ENCODE measurements around the gene OSTM1.
"Not testable (repeated sequence)": the region's sequence is repeated elsewhere in the genome, so short reads cannot be mapped to it uniquely, and the experiment has no call there.

OSTM1 gene

DNA sequence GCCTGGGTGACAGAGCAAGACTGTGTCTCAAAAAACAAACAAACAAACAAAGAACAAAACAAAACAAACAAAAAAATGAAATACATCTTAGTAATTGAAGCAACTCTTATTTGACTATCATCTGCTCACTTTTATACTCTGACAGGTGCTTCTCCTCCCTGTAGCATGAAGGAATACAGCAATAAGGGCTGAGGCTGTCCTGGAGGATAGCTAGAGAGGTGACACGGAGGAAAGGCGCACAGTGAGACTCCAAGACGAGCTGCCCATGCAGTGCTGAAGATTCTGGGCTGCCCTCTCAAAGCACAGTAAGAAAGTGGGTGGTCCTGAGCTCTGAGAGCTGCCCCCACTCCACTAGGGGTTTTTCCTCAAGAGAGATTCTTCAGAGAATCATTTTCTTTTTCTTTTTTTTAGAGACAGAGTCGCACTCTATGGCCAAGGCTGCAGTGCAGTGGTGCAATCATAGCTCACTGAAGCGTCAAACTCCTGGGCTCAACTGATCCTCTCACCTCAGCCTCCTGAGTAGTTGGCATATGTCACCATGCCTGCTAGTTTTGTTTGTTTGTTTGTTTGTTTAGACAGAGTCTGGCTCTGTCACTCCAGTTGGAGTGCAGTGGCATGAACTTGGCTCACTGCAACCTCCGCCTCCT, 50.0 kb downstream of the OSTM1 start:
- no peak for DNase-seq (ENCODE audit: low spot score)

DNA sequence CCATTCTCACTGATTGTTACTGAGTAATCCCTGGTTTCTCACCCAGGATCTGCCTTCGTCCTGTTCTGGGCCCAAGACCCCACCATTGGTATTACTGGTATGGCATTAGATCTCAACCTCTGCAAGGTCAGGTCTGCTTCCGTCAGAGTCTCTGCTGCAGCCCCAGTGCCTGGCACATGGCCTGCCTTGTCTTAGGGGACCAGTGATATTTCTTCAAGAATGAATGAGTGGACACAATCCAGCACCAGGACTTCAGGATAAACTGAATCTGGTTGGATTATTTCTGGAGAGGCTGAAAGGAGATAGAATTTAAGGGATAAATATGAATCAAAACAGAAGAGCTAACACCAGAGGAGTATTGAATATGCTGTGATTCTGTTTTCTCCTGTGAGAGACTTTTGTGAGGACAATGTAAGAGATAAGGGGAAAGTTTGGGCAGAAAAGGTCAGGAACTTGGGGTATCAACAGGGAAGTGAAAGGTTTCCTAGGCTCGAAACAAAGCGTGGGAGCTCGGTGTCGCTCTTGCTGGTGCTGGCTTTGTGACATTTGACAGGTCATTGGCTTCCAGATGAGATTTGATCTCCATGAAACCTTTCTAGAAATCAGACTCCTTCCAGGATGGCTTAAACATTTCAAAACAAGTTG, 53.9 kb downstream of the OSTM1 start:
- no peak for DNase-seq (ENCODE audit: low spot score)

DNA sequence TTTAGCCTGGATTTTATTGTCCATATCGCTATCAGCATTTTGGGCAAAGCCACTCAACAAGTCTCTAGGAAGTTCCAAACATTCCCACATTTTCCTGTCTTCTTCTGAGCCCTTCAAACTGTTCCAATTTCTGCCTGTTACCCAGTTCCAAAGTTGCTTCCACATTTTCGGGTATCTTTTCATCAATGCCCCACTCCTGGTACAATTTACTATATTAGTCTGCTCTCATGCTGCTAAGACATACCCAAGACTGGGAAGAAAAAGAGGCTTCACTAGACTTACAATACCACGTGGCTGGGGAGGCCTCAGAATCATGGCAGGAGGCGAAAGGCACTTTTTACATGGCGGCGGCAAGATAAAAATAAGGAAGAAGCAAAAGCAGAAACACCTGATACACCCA, 58.3 kb downstream of the OSTM1 start:
- DNase-seq (ENCODE audit: low spot score) = not testable (repeated sequence)

DNA sequence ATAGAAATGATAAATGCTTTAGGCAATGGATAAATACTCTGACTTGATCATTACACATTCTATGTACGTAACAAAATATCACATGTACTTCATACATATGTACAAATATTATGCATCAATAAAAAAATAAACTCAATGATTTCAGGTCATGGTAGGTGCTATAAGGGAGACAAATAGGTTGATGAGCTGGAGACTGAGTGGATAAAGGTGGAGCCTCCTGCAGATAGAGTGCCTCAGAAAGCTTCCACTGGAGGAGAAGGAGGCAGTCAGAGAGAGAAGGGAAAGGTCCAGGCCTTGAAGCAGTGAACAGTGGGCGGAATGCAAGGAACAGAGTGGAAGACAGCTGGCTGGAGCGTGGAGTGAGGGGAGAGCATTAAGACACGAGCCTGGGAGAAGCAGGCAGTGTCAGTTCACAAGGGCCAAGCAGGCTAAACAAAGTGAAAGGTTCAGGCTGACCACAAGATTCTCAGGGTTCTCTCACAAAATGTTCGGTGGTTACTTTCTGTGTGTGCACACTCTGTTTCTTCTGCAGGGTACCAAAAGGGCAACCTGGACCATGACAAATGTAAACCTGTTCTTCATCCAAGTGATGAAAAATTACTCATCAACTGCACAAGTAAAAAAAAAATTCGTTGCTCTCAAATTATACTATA, 60.6 kb downstream of the OSTM1 start:
- DNase-seq (ENCODE audit: low spot score) = no peak

DNA sequence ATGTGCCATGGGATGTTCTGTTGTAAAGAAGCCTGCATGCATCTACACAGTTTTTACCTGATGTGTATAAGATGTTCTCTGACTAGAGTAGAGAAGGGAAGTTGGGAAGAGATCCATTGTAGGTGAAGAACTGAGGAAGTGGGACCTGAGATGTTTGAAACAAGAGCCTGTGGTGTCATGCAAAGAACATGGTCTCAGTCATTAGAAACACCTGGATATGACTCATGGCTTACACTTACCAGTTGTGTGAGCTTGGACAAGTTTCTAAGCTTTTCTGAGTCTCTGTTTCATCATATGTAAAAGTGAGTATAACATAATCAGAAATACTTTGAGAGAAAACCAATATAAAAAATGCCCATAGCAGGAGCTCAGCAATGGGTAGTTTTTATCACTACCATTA, 64.6 kb downstream of the OSTM1 start:
- no peak for DNase-seq (ENCODE audit: low spot score)

DNA sequence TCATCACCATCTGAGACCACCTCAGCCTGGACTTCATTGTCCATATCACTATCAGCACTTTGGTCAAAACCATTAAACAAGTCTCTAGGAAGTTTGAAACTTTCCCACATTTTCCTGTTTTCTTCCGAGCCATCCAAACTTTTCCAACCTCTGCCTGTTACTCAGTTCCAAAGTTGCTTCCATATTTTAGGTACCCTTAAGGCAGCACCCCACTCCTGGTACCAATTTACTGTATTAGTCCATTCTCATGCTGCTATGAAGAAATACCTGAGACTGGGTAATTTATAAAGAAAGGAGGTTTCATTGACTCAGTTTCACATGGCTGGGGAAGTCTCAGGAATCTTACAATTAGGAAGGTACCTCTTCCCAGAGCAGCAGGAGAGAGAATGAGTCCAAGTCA, 65.3 kb downstream of the OSTM1 start:
- not testable (repeated sequence) for DNase-seq (ENCODE audit: low spot score)

DNA sequence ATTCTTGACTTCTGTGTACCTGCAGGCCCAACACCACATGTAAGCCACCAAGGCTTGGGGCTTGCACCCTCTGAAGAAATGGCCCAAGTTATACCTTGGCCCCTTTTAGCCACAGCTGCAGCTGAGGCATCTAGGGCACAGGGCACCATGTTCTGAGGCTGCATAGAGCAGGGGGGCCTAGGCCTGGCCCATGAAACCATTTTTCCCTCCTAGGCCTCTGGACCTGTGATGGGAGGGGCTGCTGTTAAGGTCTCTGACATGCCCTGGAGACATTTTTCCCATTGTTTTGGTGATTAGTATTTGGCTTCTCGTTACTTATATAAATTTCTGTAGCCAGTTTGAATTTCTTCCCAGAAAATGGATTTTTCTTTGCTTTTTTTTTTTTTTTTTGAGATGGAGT, 66.2 kb downstream of the OSTM1 start:
- DNase-seq (ENCODE audit: low spot score) = no peak

DNA sequence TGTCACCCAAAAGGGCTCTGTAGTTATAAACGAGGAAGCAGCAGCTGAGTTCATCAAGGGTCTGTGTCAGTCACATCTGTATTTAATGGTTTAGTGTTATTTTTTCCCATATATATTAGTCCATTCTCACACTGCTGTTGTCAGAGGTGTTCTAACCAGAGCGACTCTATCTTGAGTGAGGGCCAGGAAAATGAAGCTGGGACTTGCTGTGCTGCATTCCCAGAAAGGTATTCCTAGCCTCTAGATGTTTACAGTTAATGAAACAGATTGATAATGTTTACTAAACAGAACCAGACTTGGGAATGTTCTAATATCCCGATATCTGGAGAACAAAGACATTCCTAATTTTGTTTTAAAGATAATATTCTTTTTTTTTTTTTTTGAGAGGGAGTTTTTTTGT, 68.6 kb downstream of the OSTM1 start:
- no peak for DNase-seq (ENCODE audit: low spot score)

DNA sequence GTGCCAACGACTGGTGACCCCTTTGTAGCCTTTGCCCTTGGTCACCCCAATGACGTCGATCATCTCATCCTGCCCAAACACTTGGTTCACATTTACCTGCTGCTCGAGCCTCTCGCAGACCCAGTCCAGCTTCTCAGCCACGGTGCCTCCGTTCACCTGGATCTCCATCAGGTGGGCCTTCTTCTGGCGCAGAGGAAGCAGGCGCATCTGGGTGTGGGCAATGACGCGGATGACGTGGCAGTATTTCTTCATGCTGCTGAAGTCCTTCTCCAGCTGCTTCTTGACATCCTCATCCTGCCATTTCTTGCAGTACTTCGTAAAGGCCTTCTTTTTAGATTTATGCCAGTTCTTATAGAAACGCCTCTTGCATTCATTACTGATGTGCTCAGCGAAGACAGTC, 69.7 kb downstream of the OSTM1 start:
- DNase-seq (ENCODE audit: low spot score) = no peak

DNA sequence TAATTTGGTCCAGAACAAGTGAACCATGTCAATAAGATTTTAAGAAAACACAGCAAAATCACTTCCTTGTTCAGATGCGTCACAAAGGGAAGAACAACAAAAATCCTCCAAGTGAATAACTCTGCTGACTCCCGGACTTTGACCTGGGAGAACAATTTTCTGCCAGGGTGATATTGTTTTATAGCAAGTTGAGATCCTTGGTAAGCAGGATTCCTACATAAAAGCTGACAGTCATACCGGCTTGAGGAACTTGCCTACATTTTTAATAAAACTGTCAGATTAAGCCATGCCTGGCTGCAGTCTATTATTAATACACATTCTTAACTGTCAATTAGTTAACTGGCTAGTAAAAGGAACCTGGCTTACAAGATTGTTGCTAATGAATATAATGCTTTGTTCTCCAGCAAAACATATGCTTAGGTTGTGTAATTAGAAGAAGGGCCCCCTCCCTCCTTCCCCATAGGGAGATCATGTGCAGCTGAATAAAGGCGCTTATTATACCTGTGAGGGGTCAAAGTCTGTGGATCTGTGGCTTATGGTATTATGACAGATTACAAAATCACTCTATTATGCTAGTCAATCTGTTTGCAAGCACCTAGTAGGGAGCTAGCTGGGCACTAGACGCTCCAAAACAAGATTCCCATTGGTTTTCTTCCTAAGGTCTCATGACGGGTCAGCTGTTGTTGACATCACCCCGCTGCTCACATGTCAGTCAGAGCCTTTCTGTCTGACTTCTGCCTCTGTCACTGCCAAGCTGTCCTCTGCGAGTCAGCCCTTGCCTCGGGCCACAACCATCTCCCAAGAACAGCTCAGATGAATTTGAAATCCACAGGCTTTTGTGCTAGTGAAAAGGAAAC, 71.9 kb downstream of the OSTM1 start:
- no peak for DNase-seq (ENCODE audit: low spot score)

DNA sequence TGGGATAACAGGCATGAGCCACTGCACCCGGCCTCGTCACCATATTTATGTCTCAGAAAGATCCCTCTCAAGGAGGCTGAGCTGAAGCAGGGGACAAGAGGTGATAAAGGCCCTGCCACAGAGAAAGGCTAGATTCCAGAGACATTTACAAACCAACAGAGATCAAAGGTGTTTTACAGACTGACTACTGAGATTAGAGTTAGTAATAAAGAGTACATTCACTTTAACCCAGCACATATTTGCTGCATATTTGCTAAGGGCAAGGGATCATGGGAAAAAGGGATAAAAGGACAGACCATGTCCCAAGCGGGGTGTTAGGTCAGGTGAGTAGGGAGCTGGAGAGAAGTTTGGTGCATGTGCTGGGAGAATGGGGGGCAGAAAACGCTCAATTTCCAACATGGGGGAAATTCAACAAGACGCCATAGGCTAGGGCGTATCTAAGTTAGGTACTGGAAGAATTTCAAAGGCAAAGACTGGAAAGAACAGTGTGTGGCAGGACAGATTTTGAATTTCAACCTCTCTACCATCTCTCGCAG, 72.8 kb downstream of the OSTM1 start:
- DNase-seq (ENCODE audit: low spot score) = no peak

DNA sequence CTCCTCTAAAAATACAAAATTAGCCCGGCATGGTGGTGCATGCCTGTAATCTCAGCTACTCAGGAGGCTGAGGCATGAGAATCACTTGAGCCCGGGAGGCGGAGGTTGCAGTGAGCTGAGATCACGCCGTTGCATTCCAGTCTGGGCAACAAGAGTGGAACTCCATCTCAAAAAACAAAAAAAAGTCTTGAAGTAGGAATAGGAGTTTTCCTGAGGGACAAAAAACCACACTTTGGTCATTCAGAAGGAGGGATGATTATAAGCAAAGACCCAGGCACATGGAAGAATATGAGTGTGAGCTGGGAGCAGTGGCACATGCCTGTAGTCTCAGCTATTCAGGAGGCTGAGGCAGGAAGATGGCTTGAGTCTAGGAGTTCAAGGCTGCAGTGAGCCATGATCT, 74.3 kb downstream of the OSTM1 start:
- DNase-seq (ENCODE audit: low spot score) = not testable (repeated sequence)

DNA sequence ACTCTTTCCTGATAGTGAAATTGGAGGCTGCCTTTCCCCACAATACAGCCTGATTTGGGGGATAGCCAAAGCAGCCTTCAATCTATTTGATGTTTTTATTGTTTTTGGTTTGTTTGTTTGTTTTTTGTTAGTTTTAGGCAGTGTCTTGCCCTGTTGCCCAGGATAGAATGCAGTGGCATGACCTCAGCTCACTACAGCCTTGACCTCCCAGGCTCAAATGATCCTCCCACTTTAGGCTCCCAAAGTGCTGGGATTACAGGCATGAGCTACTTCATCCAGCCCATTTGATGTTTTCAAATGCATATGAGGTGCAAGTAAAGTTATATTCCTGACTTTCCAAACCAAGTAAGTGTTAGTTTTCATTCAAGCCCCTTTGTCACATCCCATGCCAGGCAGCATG, 75.2 kb downstream of the OSTM1 start:
- DNase-seq (ENCODE audit: low spot score) = no peak

DNA sequence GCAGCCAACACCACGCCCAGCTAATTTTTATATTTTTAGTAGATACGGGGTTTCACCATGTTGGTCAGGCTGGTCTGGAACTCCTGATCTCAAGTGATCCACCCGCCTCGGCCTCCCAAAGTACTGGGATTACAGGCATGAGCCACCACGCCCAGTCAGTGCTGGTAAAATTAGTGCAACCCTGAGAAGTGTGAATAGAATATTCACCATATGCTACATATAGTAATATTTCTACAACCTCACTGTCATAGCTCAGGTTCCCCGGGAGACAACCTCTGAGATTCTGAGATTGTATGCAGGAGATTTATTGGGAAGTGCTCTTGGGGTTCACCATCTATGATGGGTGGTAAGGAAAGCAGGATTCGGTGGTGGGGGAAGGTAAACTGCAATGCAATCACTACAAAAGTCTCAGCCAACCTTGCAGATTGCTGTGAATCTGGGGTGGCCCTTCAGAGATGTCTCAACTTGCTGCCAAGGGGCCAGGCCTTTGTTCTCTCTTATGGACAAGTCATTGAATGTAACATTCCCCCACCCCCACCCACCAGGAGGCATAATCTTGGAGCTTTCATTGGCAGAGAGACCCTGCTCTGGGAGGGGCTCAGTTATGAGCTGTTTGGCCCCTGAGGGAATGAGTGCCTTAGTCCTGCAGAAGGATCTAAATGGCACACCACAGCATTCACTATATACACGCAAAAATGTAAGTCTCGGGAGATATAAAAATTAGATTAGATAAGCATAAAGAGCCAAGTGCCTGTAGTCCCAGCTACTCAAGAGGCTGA, 82.6 kb downstream of the OSTM1 start:
- no peak for DNase-seq (ENCODE audit: low spot score)

Small RNAs within 50 kb of the gene (small RNA-seq; reads per million reads assigned to genes)
- gene RF00019 = 0 reads per million in 2 experiments

Measured in SK-N-DZ (cell line).